ENCODE results near the gene CMPK1. TPM values are rescaled to one million over a fixed set of nuclear protein-coding genes. Genes with fewer than 3 reads are reported as not detected.

CMPK1 gene
- total and polyA plus RNA-seq, 2 of the 8 experiments (the other 6 are each of a cell fraction or from before 2014, with no cell fraction given), result 6.0 to 36.9 TPM

DNA sequence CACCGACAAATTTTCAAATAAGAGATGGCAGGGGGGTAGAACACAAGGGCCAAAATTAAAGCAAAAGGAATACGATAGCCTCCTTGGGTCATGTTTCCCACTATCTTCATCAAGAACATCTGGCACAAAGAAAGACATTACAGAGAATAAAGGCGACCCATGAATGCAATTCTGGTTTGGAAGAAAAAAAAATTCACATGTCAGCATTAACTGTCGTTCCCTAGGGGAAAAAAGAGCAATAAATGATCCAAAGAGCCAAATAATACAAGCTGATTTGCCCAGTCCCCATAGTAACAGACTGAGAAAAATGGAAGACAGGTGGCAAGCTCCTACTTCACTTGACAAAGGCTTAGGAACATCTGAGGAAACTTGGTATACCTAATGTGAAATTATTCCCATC lies 24.2 kb upstream of the CMPK1 start:
- Histone ChIP-seq H3K4me1 (replicated peaks in 1 of 4; ENCODE audit: control insufficient read depth in 3 of 4, insufficient read depth in 4 of 4, low read length in 3 of 4) (peaks cover 0 to 5% (median 0%) of the 10 kb centered on the region in 4 experiments; a peak in 1 of 7 replicates), H3K23ac (ENCODE audit: insufficient read length) (no peak overlapping the region), H3K4ac (replicated peaks; ENCODE audit: insufficient read length, low read depth, low read length) (no peak overlapping the region), H3K4me3 (ENCODE audit: extremely low read depth in 1 of 4, insufficient read depth in 2 of 4, low read depth in 3 of 4, low read length in 4 of 4) (no peak overlapping the region), H3K27ac (ENCODE audit: low read depth, low read length) (no peak overlapping the region), H3K36me3 (ENCODE audit: control insufficient read depth in 2 of 4, insufficient read depth in 4 of 4, low read length in 3 of 4) (peaks cover 0 to 40% (median 6%) of the 10 kb centered on the region in 4 experiments; a peak in 6 of 8 replicates), H3K79me1 (ENCODE audit: low read depth, low read length) (no peaks in the 10 kb centered on the region; the same call in 1 of the 2 replicates), H3K14ac (ENCODE audit: insufficient read length) (no peak overlapping the region), H2BK20ac (ENCODE audit: low read length) (no peak overlapping the region), H2AK5ac (ENCODE audit: low read depth, low read length) (no peak overlapping the region), H4K20me1 (replicated peaks in 1 of 2; ENCODE audit: control insufficient read depth in 1 of 2, insufficient read depth in 2 of 2, low read length in 2 of 2) (peaks cover 0 to 2% of the 10 kb centered on the region in 2 experiments), H2BK15ac (ENCODE audit: low read length) (no peak overlapping the region), H4K8ac (ENCODE audit: extremely low read depth, insufficient read depth, low read length) (no peak overlapping the region), H3K27me3 (replicated peaks in 1 of 4; ENCODE audit: control insufficient read depth in 3 of 4, extremely low read depth in 1 of 4, insufficient read depth in 3 of 4, low read length in 3 of 4) (no peaks in the 10 kb centered on the region), H2BK12ac (ENCODE audit: low read depth, low read length) (no peak overlapping the region), H3K18ac (ENCODE audit: extremely low read depth, low read length) (no peak overlapping the region), H3K56ac (replicated peaks; ENCODE audit: insufficient read length, low read depth, low read length) (no peak overlapping the region), H4K91ac (replicated peaks; ENCODE audit: insufficient read length, low read length) (no peak overlapping the region), H2AFZ (ENCODE audit: low read length) (no peak overlapping the region), H3K9ac (replicated peaks in 1 of 4; ENCODE audit: extremely low read depth in 1 of 4, low read depth in 3 of 4, low read length in 3 of 4) (no peak overlapping the region), H4K5ac (ENCODE audit: insufficient read length, low read depth, low read length) (no peak overlapping the region), H3K79me2 (ENCODE audit: control insufficient read depth in 1 of 2, insufficient read depth in 2 of 2, low read length in 2 of 2) (peaks cover 0 to 57% of the 10 kb centered on the region in 2 experiments; a peak in 2 of 4 replicates), H3K9me3 (ENCODE audit: insufficient read depth in 2 of 2, low read depth in 1 of 2, low read length in 1 of 2) (no peaks in the 10 kb centered on the region), H3K4me2 (ENCODE audit: insufficient read depth in 1 of 2, low read depth in 2 of 2, low read length in 2 of 2) (no peak overlapping the region), H2BK5ac (ENCODE audit: low read depth, low read length) (no peak overlapping the region), H2BK120ac (replicated peaks; ENCODE audit: low read depth, low read length) (no peak overlapping the region), H3K23me2 (ENCODE audit: low read depth, low read length) (no peaks in the 10 kb centered on the region)
- FAIRE-seq (no peak), DNase-seq (ENCODE audit: low read depth in 1 of 2, low spot score in 2 of 2) (no peak)
- POLR2A ChIA-PET (ENCODE audit: partially characterized antibody), result interaction anchor here (0.6 to 2.3 kb wide), 2 partner anchors 24 to 29 kb away, joined by 3 to 5 read pairs; partner anchors contain the start of gene CMPK1
- CTCF ChIA-PET (ENCODE audit: partially characterized antibody), result interaction anchor here (1.5 to 1.8 kb wide), 2 partner anchors 9 to 130 kb away, joined by 3 to 6 read pairs; no protein-coding TSS in a partner anchor
- 89% methylated on average over 4 of the region's 4 CpGs; no CpG with 5 or more reads in 1 of the 2 experiments for WGBS, 2 experiments (ENCODE audit: extremely low coverage in 1 of 2, insufficient coverage in 1 of 2, insufficient read length in 1 of 2, insufficient replicate concordance in 2 of 2, low coverage in 1 of 2, low lambda C conversion rate in 2 of 2, missing lambda C conversion rate in 1 of 2)
- TF ChIP-seq TEAD4 (IDR thresholded peaks at IDR 0.05; ENCODE audit: low read depth, low read length) (no peak), CEBPB (IDR thresholded peaks at IDR 0.05; ENCODE audit: low read depth, low read length) (no peak), CHD2 (IDR thresholded peaks at IDR 0.05; ENCODE audit: low read length) (no peak), SIRT6 (IDR thresholded peaks at IDR 0.05; ENCODE audit: low read length) (no peak), EZH2 (IDR thresholded peaks at IDR 0.05; ENCODE audit: low read depth, low read length, severe bottlenecking) (no peak), POLR2AphosphoS5 (IDR thresholded peaks at IDR 0.05; ENCODE audit: low read depth, low read length) (no peak), BACH1 (IDR thresholded peaks at IDR 0.05; ENCODE audit: low read length) (no peak)
